SU-DHL-6 (cell line): ENCODE data around the gene EIF4E1B.

Source experiments
- H2AFZ ChIP-seq: fragments of 200-600 bp; sonication (generic); 2 replicates; pipeline ENCODE4 v1.6.1; 2014; ENCODE audit warnings: low read depth, mild to moderate bottlenecking, moderate library complexity, mixed read lengths, antibody characterized with exemption, low read length; ENCODE audit not compliant: severe bottlenecking
- H3F3A ChIP-seq: fragments of 200-600 bp; shearing (Covaris generic); 2 replicates; pipeline ENCODE4 v1.6.0; 2016; ENCODE audit warnings: antibody characterized with exemption, mild to moderate bottlenecking; ENCODE audit not compliant: insufficient read depth
- H3K27ac ChIP-seq: fragments of 200-600 bp; sonication (generic); 2 replicates; pipeline ENCODE4 v1.5.1; 2016; ENCODE audit warnings: low read depth, mild to moderate bottlenecking, low read length, moderate library complexity, mixed read lengths
- H3K27me3 ChIP-seq: fragments of 200-600 bp; sonication (generic), shearing (Covaris generic); 2 replicates; pipeline ENCODE4 v1.6.0; 2014; ENCODE audit warnings: mild to moderate bottlenecking, low read length
- H3K36me3 ChIP-seq: fragments of 200-600 bp; sonication (generic); 2 replicates; pipeline ENCODE4 v1.6.1; 2014; ENCODE audit warnings: mild to moderate bottlenecking, low read length, mixed read lengths
- H3K4me2 ChIP-seq: fragments of 300-600, 200-600 bp; shearing (Covaris generic), sonication (generic); 2 replicates; pipeline ENCODE4 v1.6.0; 2014; ENCODE audit warnings: low read length, low read depth, mild to moderate bottlenecking; ENCODE audit not compliant: poor library complexity, severe bottlenecking
- H3K4me3 ChIP-seq: fragments of 200-600 bp; sonication (generic); 2 replicates; pipeline ENCODE4 v1.5.1; 2014; ENCODE audit warnings: antibody characterized with exemption, low read length, mild to moderate bottlenecking, mixed read lengths; ENCODE audit not compliant: insufficient read depth, poor library complexity, severe bottlenecking
- H3K79me2 ChIP-seq: fragments of 200-600 bp; sonication (generic); 2 replicates; pipeline ENCODE4 v1.6.1; 2014; ENCODE audit warnings: mild to moderate bottlenecking, low read length, moderate library complexity; ENCODE audit not compliant: insufficient read depth
- H3K9ac ChIP-seq: fragments of 200-600 bp; sonication (generic); 2 replicates; pipeline ENCODE4 v1.7.0; 2014; ENCODE audit warnings: mild to moderate bottlenecking, low read length
- H3K9me2 ChIP-seq: fragments of 200-600 bp; sonication (generic); replicated peaks from 2 replicates; pipeline ENCODE4 v1.6.1; 2014; ENCODE audit warnings: low read length; ENCODE audit not compliant: insufficient read depth
- H3K9me3 ChIP-seq: fragments of 200-600 bp; sonication (generic); 2 replicates; pipeline ENCODE4 v1.6.1; 2014; ENCODE audit warnings: low read length, mixed read lengths; ENCODE audit not compliant: insufficient read depth
- H4K20me1 ChIP-seq: fragments of 200-600 bp; sonication (generic); 2 replicates; pipeline ENCODE4 v1.6.1; 2014; ENCODE audit warnings: low read depth, mild to moderate bottlenecking, antibody characterized with exemption, low read length, moderate library complexity, mixed read lengths
- EZH2phosphoT487 ChIP-seq: fragments of 200-600 bp; sonication (generic), shearing (Covaris generic); conservative IDR thresholded peaks from 2 replicates; pipeline ENCODE4 v1.6.1; 2018; ENCODE audit warnings: mild to moderate bottlenecking, antibody characterized with exemption, low read length, moderate library complexity, mixed read lengths
- TF ChIP-seq, protein P1 (sequence below): fragments of 200-600 bp; sonication (generic); IDR thresholded peaks from one replicate; pipeline ENCODE4 v1.5.1; 2017; ENCODE audit warnings: antibody characterized with exemption, mild to moderate bottlenecking, low read length, moderate library complexity; ENCODE audit not compliant: insufficient read depth, poor library complexity, severe bottlenecking

The EIF4E1B gene

DNA sequence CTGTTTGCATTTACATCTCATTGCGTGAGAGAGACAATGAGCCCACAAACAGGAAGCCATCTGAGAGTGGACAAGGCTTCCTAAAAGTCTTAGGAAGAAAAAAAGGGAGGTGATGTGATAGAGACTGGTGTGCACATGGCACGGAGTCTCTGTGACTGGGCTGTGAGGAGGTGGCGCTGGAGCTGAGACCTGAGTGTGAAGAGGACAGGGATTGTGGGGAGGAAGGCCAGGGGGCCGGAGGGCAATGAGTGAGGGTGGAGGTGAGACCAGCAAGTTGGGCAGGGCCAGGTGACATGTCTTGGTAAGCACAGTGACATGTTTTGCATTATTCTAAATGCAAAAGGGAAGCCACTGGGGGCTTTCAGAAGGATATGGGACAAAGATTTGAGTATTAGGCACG, 61.9 kb downstream of the EIF4E1B start:
- Histone ChIP-seq H3K9me3 (peaks cover 6% of the 10 kb centered on the region; the same call in 1 of the 2 replicates), H3F3A (no peaks in the 10 kb centered on the region), H3K27ac (no peak overlapping the region), H3K4me2 (no peak overlapping the region), H3K9ac (no peak overlapping the region), H3K27me3 (no peaks in the 10 kb centered on the region), H4K20me1 (no peaks in the 10 kb centered on the region), H3K9me2 (no peaks in the 10 kb centered on the region), H3K36me3 (no peaks in the 10 kb centered on the region), H3K79me2 (no peaks in the 10 kb centered on the region), H2AFZ (no peak overlapping the region), H3K4me3 (no peak overlapping the region)
- TF ChIP-seq, protein P1, sequence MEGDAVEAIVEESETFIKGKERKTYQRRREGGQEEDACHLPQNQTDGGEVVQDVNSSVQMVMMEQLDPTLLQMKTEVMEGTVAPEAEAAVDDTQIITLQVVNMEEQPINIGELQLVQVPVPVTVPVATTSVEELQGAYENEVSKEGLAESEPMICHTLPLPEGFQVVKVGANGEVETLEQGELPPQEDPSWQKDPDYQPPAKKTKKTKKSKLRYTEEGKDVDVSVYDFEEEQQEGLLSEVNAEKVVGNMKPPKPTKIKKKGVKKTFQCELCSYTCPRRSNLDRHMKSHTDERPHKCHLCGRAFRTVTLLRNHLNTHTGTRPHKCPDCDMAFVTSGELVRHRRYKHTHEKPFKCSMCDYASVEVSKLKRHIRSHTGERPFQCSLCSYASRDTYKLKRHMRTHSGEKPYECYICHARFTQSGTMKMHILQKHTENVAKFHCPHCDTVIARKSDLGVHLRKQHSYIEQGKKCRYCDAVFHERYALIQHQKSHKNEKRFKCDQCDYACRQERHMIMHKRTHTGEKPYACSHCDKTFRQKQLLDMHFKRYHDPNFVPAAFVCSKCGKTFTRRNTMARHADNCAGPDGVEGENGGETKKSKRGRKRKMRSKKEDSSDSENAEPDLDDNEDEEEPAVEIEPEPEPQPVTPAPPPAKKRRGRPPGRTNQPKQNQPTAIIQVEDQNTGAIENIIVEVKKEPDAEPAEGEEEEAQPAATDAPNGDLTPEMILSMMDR = no peak
- TF ChIP-seq EZH2phosphoT487 = no peak

DNA sequence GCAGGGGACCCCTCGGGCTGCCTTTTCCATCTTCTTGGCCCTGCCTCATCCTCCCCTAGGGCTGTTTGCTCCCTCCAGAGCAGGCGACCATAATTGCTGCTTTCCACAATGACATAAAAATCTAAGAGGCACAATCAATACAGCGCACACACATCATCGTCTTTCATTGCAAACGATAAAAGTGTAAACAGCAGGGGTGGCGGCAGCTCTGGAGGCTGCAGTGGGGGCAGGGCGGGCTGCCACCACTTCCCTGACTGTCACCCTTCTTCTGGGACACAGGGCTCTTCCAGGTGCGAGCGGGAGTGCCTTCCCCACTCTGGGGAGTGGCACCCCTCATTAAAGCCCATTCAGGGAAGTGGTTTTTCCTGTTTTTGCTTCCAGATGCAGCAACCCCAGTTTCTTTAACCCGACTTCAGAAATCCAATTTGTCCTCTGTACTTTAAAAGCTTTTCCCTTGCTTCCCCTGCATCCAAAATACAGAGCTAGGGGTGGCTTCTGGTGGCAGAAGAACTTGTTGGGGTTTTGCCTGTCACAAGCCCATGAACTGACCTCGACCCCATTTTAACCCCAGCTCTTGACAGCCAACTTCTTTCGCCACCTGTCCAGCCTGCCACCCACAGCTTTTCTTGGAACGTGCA, 62.5 kb downstream of the EIF4E1B start:
- H3K9me3 ChIP-seq = no peaks in the 10 kb centered on the region
- no peak overlapping the region for H3K9ac ChIP-seq
- H3K36me3 ChIP-seq = no peaks in the 10 kb centered on the region
- no peak overlapping the region for H3K4me3 ChIP-seq
- no peaks in the 10 kb centered on the region for H4K20me1 ChIP-seq
- H3K27ac ChIP-seq = no peak overlapping the region
- no peaks in the 10 kb centered on the region for H3K79me2 ChIP-seq
- H3K4me2 ChIP-seq = no peak overlapping the region
- no peak overlapping the region for H2AFZ ChIP-seq
- TF ChIP-seq EZH2phosphoT487 = no peak
- TF ChIP-seq, protein P1 = no peak
- H3K27me3 ChIP-seq = no peaks in the 10 kb centered on the region
- H3K9me2 ChIP-seq = no peaks in the 10 kb centered on the region
- no peaks in the 10 kb centered on the region for H3F3A ChIP-seq

DNA sequence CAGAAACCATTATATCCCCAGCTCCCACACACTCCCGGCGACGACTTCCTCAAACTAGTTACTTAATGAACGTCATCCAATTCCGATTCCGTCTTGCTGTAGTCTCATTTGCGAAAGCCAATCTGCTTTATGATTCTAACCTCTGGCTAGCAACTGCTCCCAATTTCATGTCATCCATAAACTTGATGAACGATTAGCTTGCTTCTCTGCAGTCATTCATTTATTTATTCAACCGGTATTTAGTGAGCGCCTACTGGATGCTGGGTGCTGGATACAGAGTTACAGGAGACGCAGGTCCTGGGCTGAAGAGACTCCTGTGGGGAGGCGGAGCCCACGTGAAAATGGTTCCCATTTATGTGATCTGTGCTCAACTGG, 63.0 kb downstream of the EIF4E1B start:
- no peaks in the 10 kb centered on the region for H3F3A ChIP-seq
- no peak overlapping the region for H3K4me3 ChIP-seq
- H3K79me2 ChIP-seq = no peaks in the 10 kb centered on the region
- H3K4me2 ChIP-seq = no peak overlapping the region
- no peaks in the 10 kb centered on the region for H4K20me1 ChIP-seq
- H3K9ac ChIP-seq = no peak overlapping the region
- no peaks in the 10 kb centered on the region for H3K36me3 ChIP-seq
- TF ChIP-seq EZH2phosphoT487 = no peak
- TF ChIP-seq, protein P1 = no peak
- no peak overlapping the region for H3K27ac ChIP-seq
- no peaks in the 10 kb centered on the region for H3K9me2 ChIP-seq
- H3K27me3 ChIP-seq = no peaks in the 10 kb centered on the region
- H3K9me3 ChIP-seq = no peaks in the 10 kb centered on the region
- H2AFZ ChIP-seq = no peak overlapping the region
